ENCODE data around the gene AMBRA1. TPM values are rescaled to one million over a fixed set of nuclear protein-coding genes. Genes with fewer than 3 reads are reported as not detected.

AMBRA1 gene
- total RNA-seq, 4 donors from 2014 or later = 36.0 to 59.2 (median 51.9) TPM

- Histone ChIP-seq H3K27me3 (no peaks in the 10 kb centered on the region), H3K36me3 (no peaks in the 10 kb centered on the region), H3K27ac (no peak overlapping the region), H3K4me3 (replicated peaks in 1 of 3) (no peak overlapping the region), H3K9me3 (no peaks in the 10 kb centered on the region), H3K4me1 (peaks cover 0 to 5% of the 10 kb centered on the region in 2 donors)
- 78 to 92% methylated on average over 4 of the region's 4 CpGs for WGBS, 2 donors
- intact Hi-C loops (cut with DNase I) = no loop called here
- TF ChIP-seq POLR2A (IDR thresholded peaks at IDR 0.05) (no peak), CTCF (IDR thresholded peaks at IDR 0.05) (no peak)
- no peak for DNase-seq
These were observed 148.5 kb downstream of the AMBRA1 start for GRCh38 chr11:46445192-46445919.

- Histone ChIP-seq H3K4me1 (peaks cover 0 to 5% of the 10 kb centered on the region in 2 donors), H3K27ac (no peak overlapping the region), H3K36me3 (no peaks in the 10 kb centered on the region), H3K4me3 (replicated peaks in 1 of 3) (no peak overlapping the region), H3K27me3 (no peaks in the 10 kb centered on the region), H3K9me3 (no peaks in the 10 kb centered on the region)
- intact Hi-C loops (cut with DNase I) = no loop called here
- DNase-seq = no peak
- TF ChIP-seq CTCF (IDR thresholded peaks at IDR 0.05) = no peak
- no peak for TF ChIP-seq POLR2A (IDR thresholded peaks at IDR 0.05)
These were observed 149.5 kb downstream of the AMBRA1 start for GRCh38 chr11:46444305-46444704.

GRCh38 chr11:46438211-46438610 is 155.6 kb downstream of the AMBRA1 start:
- no peaks in the 10 kb centered on the region for H3K27me3 ChIP-seq
- H3K4me1 ChIP-seq = peaks cover 0 to 7% of the 10 kb centered on the region in 2 donors
- intact Hi-C loops (cut with DNase I) = no loop called here
- TF ChIP-seq POLR2A (IDR thresholded peaks at IDR 0.05) = no peak
- no peak for TF ChIP-seq CTCF (IDR thresholded peaks at IDR 0.05)
- peaks cover 6 to 15% of the 10 kb centered on the region in 2 donors for H3K36me3 ChIP-seq
- H3K27ac ChIP-seq = no peak overlapping the region
- no peak overlapping the region for H3K4me3 ChIP-seq (replicated peaks in 1 of 3)
- no peak for DNase-seq
- WGBS, 2 donors = 60 to 61% methylated on average over 4 of the region's 4 CpGs
- no peaks in the 10 kb centered on the region for H3K9me3 ChIP-seq

- Histone ChIP-seq H3K27me3 (no peaks in the 10 kb centered on the region), H3K27ac (no peak overlapping the region), H3K36me3 (peaks cover 8 to 17% of the 10 kb centered on the region in 2 donors), H3K9me3 (no peaks in the 10 kb centered on the region), H3K4me1 (peaks cover 0 to 7% of the 10 kb centered on the region in 2 donors), H3K4me3 (replicated peaks in 1 of 3) (no peak overlapping the region)
- intact Hi-C loops (cut with DNase I) = no loop called here
- TF ChIP-seq CTCF (IDR thresholded peaks at IDR 0.05) (no peak), POLR2A (IDR thresholded peaks at IDR 0.05) (no peak)
- no peak for DNase-seq
- 82 to 86% methylated on average over 6 of the region's 6 CpGs for WGBS, 2 donors
These were observed 156.6 kb downstream of the AMBRA1 start for GRCh38 chr11:46437122-46437689.

GRCh38 chr11:46436113-46436512 is 157.7 kb downstream of the AMBRA1 start:
- Histone ChIP-seq H3K4me1 (peaks cover 0 to 7% of the 10 kb centered on the region in 2 donors), H3K27me3 (no peaks in the 10 kb centered on the region), H3K4me3 (replicated peaks in 1 of 3) (no peak overlapping the region), H3K27ac (no peak overlapping the region), H3K9me3 (no peaks in the 10 kb centered on the region), H3K36me3 (peaks cover 13 to 17% of the 10 kb centered on the region in 2 donors)
- intact Hi-C loops (cut with DNase I) = no loop called here
- no peak for DNase-seq
- TF ChIP-seq POLR2A (IDR thresholded peaks at IDR 0.05) = no peak
- TF ChIP-seq CTCF (IDR thresholded peaks at IDR 0.05) = no peak
- WGBS, 2 donors = 74 to 81% methylated on average over 3 of the region's 3 CpGs
